Osteoblast (primary cell): ENCODE data around the gene XCL2. TPM values are rescaled to one million over a fixed set of nuclear protein-coding genes. Genes with fewer than 3 reads are reported as not detected.

Source experiments
- DNase-seq: peaks from one replicate; pipeline ENCODE4 v3.0.0; 2011; ENCODE audit warnings: low spot score, mixed read lengths; ENCODE audit not compliant: insufficient read length; ENCODE audit errors: missing footprints
- H2AFZ ChIP-seq: 2 replicates; pipeline ENCODE4 v1.6.0; 2011; ENCODE audit warnings: mild to moderate bottlenecking, low read length
- H3K27ac ChIP-seq: 2 replicates; pipeline ENCODE4 v1.5.1; 2011; ENCODE audit warnings: mild to moderate bottlenecking, low read depth, low read length, moderate library complexity
- H3K27me3 ChIP-seq: 2 replicates; pipeline ENCODE4 v1.6.0; 2012; ENCODE audit warnings: mild to moderate bottlenecking, control low read depth, inconsistent platforms, low read length, moderate library complexity; ENCODE audit not compliant: insufficient read depth
- H3K36me3 ChIP-seq: 2 replicates; pipeline ENCODE4 v1.5.1; 2011; ENCODE audit warnings: mild to moderate bottlenecking, low read length, control low read depth, moderate library complexity; ENCODE audit not compliant: insufficient read depth
- H3K4me1 ChIP-seq: 2 replicates; pipeline ENCODE4 v1.5.1; 2011; ENCODE audit warnings: mild to moderate bottlenecking, low read length, control low read depth, moderate library complexity; ENCODE audit not compliant: insufficient read depth
- H3K4me2 ChIP-seq: 2 replicates; pipeline ENCODE4 v1.6.0; 2011; ENCODE audit warnings: mild to moderate bottlenecking, low read length; ENCODE audit not compliant: insufficient read depth
- H3K4me3 ChIP-seq: fragments of 200-600 bp; sonication (generic); 3 replicates; pipeline ENCODE4 v1.5.1; 2012; ENCODE audit warnings: mild to moderate bottlenecking, low read length, inconsistent platforms; ENCODE audit not compliant: insufficient read depth
- H3K79me2 ChIP-seq: 2 replicates; pipeline ENCODE4 v1.6.0; 2012; ENCODE audit warnings: mild to moderate bottlenecking, low read length, control low read depth, inconsistent platforms; ENCODE audit not compliant: insufficient read depth
- H3K9me3 ChIP-seq: 2 replicates; pipeline ENCODE4 v1.5.1; 2011; ENCODE audit warnings: low read depth, low read length, control low read depth
- H4K20me1 ChIP-seq: 2 replicates; pipeline ENCODE4 v1.6.0; 2012; ENCODE audit warnings: mild to moderate bottlenecking, low read length, control low read depth; ENCODE audit not compliant: insufficient read depth
- total RNA-seq: library from RNA; depleted of rRNA; stranded (reverse); fragments of >200 nt; gene quantifications from 2 replicates; pipeline ENCODE4 v1.2.3, GENCODE V29; 2012
- TF ChIP-seq, protein P1 (sequence below): IDR thresholded peaks from 2 replicates; pipeline ENCODE4 v1.5.1; 2011; ENCODE audit warnings: mild to moderate bottlenecking, low read depth, low read length, moderate library complexity; ENCODE audit errors: extremely low read depth

XCL2 gene
- total RNA-seq, 1 donor = not detected

- TF ChIP-seq, protein P1, sequence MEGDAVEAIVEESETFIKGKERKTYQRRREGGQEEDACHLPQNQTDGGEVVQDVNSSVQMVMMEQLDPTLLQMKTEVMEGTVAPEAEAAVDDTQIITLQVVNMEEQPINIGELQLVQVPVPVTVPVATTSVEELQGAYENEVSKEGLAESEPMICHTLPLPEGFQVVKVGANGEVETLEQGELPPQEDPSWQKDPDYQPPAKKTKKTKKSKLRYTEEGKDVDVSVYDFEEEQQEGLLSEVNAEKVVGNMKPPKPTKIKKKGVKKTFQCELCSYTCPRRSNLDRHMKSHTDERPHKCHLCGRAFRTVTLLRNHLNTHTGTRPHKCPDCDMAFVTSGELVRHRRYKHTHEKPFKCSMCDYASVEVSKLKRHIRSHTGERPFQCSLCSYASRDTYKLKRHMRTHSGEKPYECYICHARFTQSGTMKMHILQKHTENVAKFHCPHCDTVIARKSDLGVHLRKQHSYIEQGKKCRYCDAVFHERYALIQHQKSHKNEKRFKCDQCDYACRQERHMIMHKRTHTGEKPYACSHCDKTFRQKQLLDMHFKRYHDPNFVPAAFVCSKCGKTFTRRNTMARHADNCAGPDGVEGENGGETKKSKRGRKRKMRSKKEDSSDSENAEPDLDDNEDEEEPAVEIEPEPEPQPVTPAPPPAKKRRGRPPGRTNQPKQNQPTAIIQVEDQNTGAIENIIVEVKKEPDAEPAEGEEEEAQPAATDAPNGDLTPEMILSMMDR = no peak
Observed at GRCh38 chr1:168509875-168510791, 33.7 kb downstream of the XCL2 start.

GRCh38 chr1:168509210-168509609, 34.6 kb downstream of the XCL2 start:
- Histone ChIP-seq H3K9me3 (no peaks in the 10 kb centered on the region), H3K4me1 (peaks cover 24% of the 10 kb centered on the region), H2AFZ (no peak overlapping the region), H3K36me3 (no peaks in the 10 kb centered on the region), H3K79me2 (no peaks in the 10 kb centered on the region), H3K27ac (no peak overlapping the region), H3K27me3 (no peaks in the 10 kb centered on the region), H3K4me3 (no peak overlapping the region), H3K4me2 (no peak overlapping the region), H4K20me1 (no peaks in the 10 kb centered on the region)
- no peak for DNase-seq
- TF ChIP-seq, protein P1 = no peak

More at GRCh38 chr1:168509875-168510791, 33.7 kb downstream of the XCL2 start:
- Histone ChIP-seq H3K4me1 (peaks cover 21% of the 10 kb centered on the region), H3K36me3 (no peaks in the 10 kb centered on the region), H2AFZ (no peak overlapping the region), H3K79me2 (no peaks in the 10 kb centered on the region), H3K4me2 (no peak overlapping the region), H3K27ac (no peak overlapping the region), H3K27me3 (no peaks in the 10 kb centered on the region), H3K9me3 (no peaks in the 10 kb centered on the region), H3K4me3 (no peak overlapping the region), H4K20me1 (no peaks in the 10 kb centered on the region)
- DNase-seq = no peak

DNA sequence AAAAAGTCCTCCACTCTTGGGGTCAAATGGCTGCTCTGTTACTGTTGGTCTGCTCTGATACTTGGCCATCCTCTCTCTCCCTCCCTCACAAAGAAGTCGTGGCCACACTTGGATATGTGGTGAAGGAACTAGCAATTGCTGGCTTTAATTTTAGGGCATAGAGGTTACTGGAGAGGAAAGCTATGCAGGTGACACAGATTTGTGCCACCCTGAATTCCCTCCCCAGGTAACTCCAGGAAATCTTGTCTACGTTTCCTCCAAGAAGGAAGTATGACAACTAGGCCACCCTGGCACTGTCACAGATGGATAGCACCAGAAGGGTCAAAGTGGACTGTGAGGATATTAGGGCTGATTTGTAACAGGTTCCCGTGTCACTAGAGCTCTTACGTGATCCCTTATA, 36.0 kb downstream of the XCL2 start:
- Histone ChIP-seq H2AFZ (no peak overlapping the region), H3K27ac (no peak overlapping the region), H3K27me3 (no peaks in the 10 kb centered on the region), H3K9me3 (no peaks in the 10 kb centered on the region), H3K4me3 (no peak overlapping the region), H4K20me1 (no peaks in the 10 kb centered on the region), H3K4me1 (peaks cover 28% of the 10 kb centered on the region), H3K79me2 (no peaks in the 10 kb centered on the region), H3K36me3 (no peaks in the 10 kb centered on the region), H3K4me2 (no peak overlapping the region)
- no peak for DNase-seq
- TF ChIP-seq, protein P1 = no peak

DNA sequence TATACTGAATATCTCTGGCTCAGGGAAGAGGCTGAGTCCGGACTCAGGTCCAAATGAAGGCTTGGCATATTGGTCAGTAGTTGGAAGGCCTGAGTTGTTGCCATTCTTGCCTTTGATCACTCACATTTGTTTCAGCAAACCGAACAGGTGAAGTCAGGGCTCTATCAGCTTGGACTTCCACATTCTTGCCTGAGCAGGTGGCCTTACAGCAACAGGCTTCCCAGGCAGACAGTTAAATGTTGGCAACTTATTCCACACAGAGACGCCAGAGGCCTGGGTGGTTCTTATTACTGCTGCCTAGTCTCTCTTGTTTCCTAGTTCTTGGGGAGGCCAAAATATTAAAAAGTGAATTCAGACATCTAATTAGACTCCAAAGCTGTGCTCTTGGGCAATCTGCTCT, 36.6 kb downstream of the XCL2 start:
- Histone ChIP-seq H4K20me1 (no peaks in the 10 kb centered on the region), H3K4me2 (no peak overlapping the region), H2AFZ (no peak overlapping the region), H3K4me1 (peaks cover 28% of the 10 kb centered on the region), H3K36me3 (no peaks in the 10 kb centered on the region), H3K27me3 (no peaks in the 10 kb centered on the region), H3K79me2 (no peaks in the 10 kb centered on the region), H3K4me3 (no peak overlapping the region), H3K27ac (no peak overlapping the region), H3K9me3 (no peaks in the 10 kb centered on the region)
- TF ChIP-seq, protein P1 = no peak
- no peak for DNase-seq
